PC-9 (cell line): ENCODE measurements around the gene ATP13A3.

ENCODE experiments used
- EZH2 ChIP-seq: fragments of 200-600 bp; sonication (generic); IDR thresholded peaks from 2 replicates; pipeline ENCODE4 v1.8.0; 2017; ENCODE audit warnings: antibody characterized with exemption, low read depth
- TF ChIP-seq, protein P1 (sequence below): fragments of 200-600 bp; sonication (generic); conservative IDR thresholded peaks from 2 replicates; pipeline ENCODE4 v1.6.1; 2017; ENCODE audit warnings: mixed run types, antibody characterized with exemption, mild to moderate bottlenecking, moderate library complexity

DNA sequence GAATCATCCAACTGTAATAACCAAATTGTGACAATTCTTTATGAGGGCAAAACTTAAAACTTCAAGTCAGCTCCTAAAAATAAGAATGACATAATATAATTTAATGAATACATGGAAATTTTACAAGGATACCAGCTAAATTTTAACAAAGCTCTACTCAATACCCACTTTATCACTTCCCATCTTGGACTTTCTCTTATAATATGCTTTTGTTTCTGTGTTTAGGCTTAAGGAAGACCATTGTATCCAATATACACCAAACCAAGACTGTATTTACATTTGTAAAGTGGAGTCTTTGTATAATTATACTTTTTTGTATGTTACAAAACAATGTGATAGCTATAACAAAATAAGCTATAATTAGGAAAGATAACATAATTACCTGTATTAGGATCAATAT is 16.8 kb downstream of the ATP13A3 start:
- TF ChIP-seq, protein P1, sequence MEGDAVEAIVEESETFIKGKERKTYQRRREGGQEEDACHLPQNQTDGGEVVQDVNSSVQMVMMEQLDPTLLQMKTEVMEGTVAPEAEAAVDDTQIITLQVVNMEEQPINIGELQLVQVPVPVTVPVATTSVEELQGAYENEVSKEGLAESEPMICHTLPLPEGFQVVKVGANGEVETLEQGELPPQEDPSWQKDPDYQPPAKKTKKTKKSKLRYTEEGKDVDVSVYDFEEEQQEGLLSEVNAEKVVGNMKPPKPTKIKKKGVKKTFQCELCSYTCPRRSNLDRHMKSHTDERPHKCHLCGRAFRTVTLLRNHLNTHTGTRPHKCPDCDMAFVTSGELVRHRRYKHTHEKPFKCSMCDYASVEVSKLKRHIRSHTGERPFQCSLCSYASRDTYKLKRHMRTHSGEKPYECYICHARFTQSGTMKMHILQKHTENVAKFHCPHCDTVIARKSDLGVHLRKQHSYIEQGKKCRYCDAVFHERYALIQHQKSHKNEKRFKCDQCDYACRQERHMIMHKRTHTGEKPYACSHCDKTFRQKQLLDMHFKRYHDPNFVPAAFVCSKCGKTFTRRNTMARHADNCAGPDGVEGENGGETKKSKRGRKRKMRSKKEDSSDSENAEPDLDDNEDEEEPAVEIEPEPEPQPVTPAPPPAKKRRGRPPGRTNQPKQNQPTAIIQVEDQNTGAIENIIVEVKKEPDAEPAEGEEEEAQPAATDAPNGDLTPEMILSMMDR, result no peak
- TF ChIP-seq EZH2, result no peak
